HEK293 (cell line): ENCODE measurements around the gene KCNA4.

Experiments
- CTCF ChIA-PET: fragments of 350-600 bp; formaldehyde crosslinking; extraction: SDS; loops from one replicate; lab custom pipeline; 2021; ENCODE audit warnings: antibody characterized with exemption; lab: Yijun Ruan, JAX
- POLR2A ChIA-PET: fragments of 300-600 bp; formaldehyde crosslinking; extraction: SDS; loops from one replicate; lab custom pipeline; 2020; ENCODE audit warnings: antibody characterized with exemption, inconsistent platforms; lab: Yijun Ruan, JAX
- H3K27ac ChIP-seq: fragments of 200-500 bp; sonication (Bioruptor generic); 2 replicates; pipeline ENCODE4 v1.5.1; 2014; ENCODE audit warnings: low read depth, low read length, control low read depth, inconsistent platforms; ENCODE audit errors: extremely low read depth
- H3K36me3 ChIP-seq, 2 experiments: fragments of 200-500 bp in 1 of 2; sonication (Bioruptor generic) in 1 of 2; 1 replicate in 1 of 2; 2 replicates in 1 of 2; pipeline ENCODE4 v1.5.1; 2014 to 2017; ENCODE audit warnings: inconsistent platforms in 2 of 2, low read length in 2 of 2; ENCODE audit not compliant: control insufficient read depth in 2 of 2, insufficient read depth in 1 of 2
- H3K4me1 ChIP-seq: fragments of 200-500 bp; sonication (Bioruptor generic); 2 replicates; pipeline ENCODE4 v1.5.1; 2014; ENCODE audit warnings: mild to moderate bottlenecking, low read length, inconsistent platforms; ENCODE audit not compliant: control insufficient read depth, insufficient read depth
- H3K4me3 ChIP-seq: 2 replicates; pipeline ENCODE4 v1.5.1; 2011; ENCODE audit warnings: low read depth, mild to moderate bottlenecking, control low read depth, low read length, moderate library complexity
- H3K9me3 ChIP-seq: fragments of 200-500 bp; sonication (Bioruptor generic); 2 replicates; pipeline ENCODE4 v1.5.1; 2014; ENCODE audit warnings: low read depth, low read length, inconsistent platforms; ENCODE audit not compliant: control insufficient read depth, insufficient read depth
- KLF9 ChIP-seq: fragments of 450-650 bp; formaldehyde crosslinking; IDR thresholded peaks from 2 replicates; pipeline ENCODE4 v1.5.1; 2016; ENCODE audit warnings: missing biosample characterization, missing genetic modification characterization, low read depth
- OSR2 ChIP-seq: fragments of 450-650 bp; formaldehyde crosslinking; IDR thresholded peaks from 2 replicates; pipeline ENCODE4 v1.5.1; 2016; ENCODE audit warnings: missing biosample characterization, missing genetic modification characterization
- OVOL3 ChIP-seq: fragments of 450-650 bp; formaldehyde crosslinking; IDR thresholded peaks from 2 replicates; pipeline ENCODE4 v1.5.1; 2016; ENCODE audit warnings: missing biosample characterization, missing genetic modification characterization
- SALL2 ChIP-seq: fragments of 450-650 bp; formaldehyde crosslinking; IDR thresholded peaks from 2 replicates; pipeline ENCODE4 v1.5.0; 2017; ENCODE audit warnings: missing biosample characterization, mild to moderate bottlenecking, missing genetic modification characterization, borderline replicate concordance
- SP3 ChIP-seq: fragments of 450-650 bp; formaldehyde crosslinking; IDR thresholded peaks from 2 replicates; pipeline ENCODE4 v1.5.1; 2016; ENCODE audit warnings: missing biosample characterization, missing genetic modification characterization
- TRIM28 ChIP-seq: IDR thresholded peaks from 2 replicates; pipeline ENCODE4 v1.6.1; 2011; ENCODE audit warnings: low read length, control low read depth, borderline replicate concordance
- ZNF132 ChIP-seq: fragments of 450-650 bp; formaldehyde crosslinking; IDR thresholded peaks from 2 replicates; pipeline ENCODE4 v1.5.1; 2017; ENCODE audit warnings: missing biosample characterization, missing genetic modification characterization, borderline replicate concordance
- ZNF138 ChIP-seq: fragments of 450-650 bp; formaldehyde crosslinking; IDR thresholded peaks from 2 replicates; pipeline ENCODE4 v1.5.1; 2016; ENCODE audit warnings: missing biosample characterization, missing genetic modification characterization, borderline replicate concordance
- ZNF148 ChIP-seq: fragments of 450-650 bp; formaldehyde crosslinking; IDR thresholded peaks from 2 replicates; pipeline ENCODE4 v1.5.0; 2017; ENCODE audit warnings: missing biosample characterization, missing genetic modification characterization, borderline replicate concordance
- ZNF211 ChIP-seq: fragments of 450-650 bp; formaldehyde crosslinking; IDR thresholded peaks from 2 replicates; pipeline ENCODE4 v1.5.1; 2016; ENCODE audit warnings: low read depth, missing biosample characterization, missing genetic modification characterization
- ZNF221 ChIP-seq: fragments of 450-650 bp; formaldehyde crosslinking; IDR thresholded peaks from 2 replicates; pipeline ENCODE4 v1.5.1; 2017; ENCODE audit warnings: missing biosample characterization, missing genetic modification characterization, borderline replicate concordance
- ZNF354C ChIP-seq: fragments of 450-650 bp; formaldehyde crosslinking; IDR thresholded peaks from 2 replicates; pipeline ENCODE4 v1.5.1; 2016; ENCODE audit warnings: missing biosample characterization, missing genetic modification characterization, low read depth, borderline replicate concordance
- ZNF416 ChIP-seq: fragments of 450-650 bp; formaldehyde crosslinking; IDR thresholded peaks from 2 replicates; pipeline ENCODE4 v1.5.1; 2016; ENCODE audit warnings: missing biosample characterization, missing genetic modification characterization
- ZNF449 ChIP-seq: fragments of 450-650 bp; formaldehyde crosslinking; IDR thresholded peaks from 2 replicates; pipeline ENCODE4 v1.5.1; 2017; ENCODE audit warnings: missing biosample characterization, mild to moderate bottlenecking, missing genetic modification characterization, moderate library complexity
- ZNF488 ChIP-seq: fragments of 450-650 bp; formaldehyde crosslinking; IDR thresholded peaks from 2 replicates; pipeline ENCODE4 v1.5.1; 2016; ENCODE audit warnings: missing biosample characterization, missing genetic modification characterization
- ZNF560 ChIP-seq: fragments of 450-650 bp; formaldehyde crosslinking; IDR thresholded peaks from 2 replicates; pipeline ENCODE4 v1.5.1; 2017; ENCODE audit warnings: missing biosample characterization, missing genetic modification characterization, borderline replicate concordance
- ZNF571 ChIP-seq: fragments of 450-650 bp; formaldehyde crosslinking; IDR thresholded peaks from 2 replicates; pipeline ENCODE4 v1.5.0; 2017; ENCODE audit warnings: missing biosample characterization, missing genetic modification characterization
- ZNF585B ChIP-seq: fragments of 450-650 bp; formaldehyde crosslinking; IDR thresholded peaks from 2 replicates; pipeline ENCODE4 v1.5.1; 2016; ENCODE audit warnings: missing biosample characterization, missing genetic modification characterization
- ZNF600 ChIP-seq: fragments of 450-650 bp; formaldehyde crosslinking; IDR thresholded peaks from 2 replicates; pipeline ENCODE4 v1.5.1; 2016; ENCODE audit warnings: missing biosample characterization, missing genetic modification characterization
- ZNF707 ChIP-seq: fragments of 450-650 bp; formaldehyde crosslinking; IDR thresholded peaks from 2 replicates; pipeline ENCODE4 v1.5.1; 2016; ENCODE audit warnings: missing biosample characterization, missing genetic modification characterization
- ZNF776 ChIP-seq: fragments of 450-650 bp; formaldehyde crosslinking; IDR thresholded peaks from 2 replicates; pipeline ENCODE4 v1.5.0; 2017; ENCODE audit warnings: missing biosample characterization, missing genetic modification characterization, borderline replicate concordance
- ZSCAN16 ChIP-seq: fragments of 450-650 bp; formaldehyde crosslinking; IDR thresholded peaks from 2 replicates; pipeline ENCODE4 v1.5.1; 2016; ENCODE audit warnings: missing biosample characterization, missing genetic modification characterization
- ZSCAN23 ChIP-seq: fragments of 450-650 bp; formaldehyde crosslinking; IDR thresholded peaks from 2 replicates; pipeline ENCODE4 v1.5.1; 2016; ENCODE audit warnings: missing biosample characterization, missing genetic modification characterization
- TF ChIP-seq, protein P1 (sequence below): fragments of 450-650 bp; formaldehyde crosslinking; IDR thresholded peaks from 2 replicates; pipeline ENCODE4 v1.5.1; 2016; ENCODE audit warnings: missing biosample characterization, missing genetic modification characterization
- TF ChIP-seq, protein P2 (sequence below): fragments of 450-650 bp; formaldehyde crosslinking; IDR thresholded peaks from 2 replicates; pipeline ENCODE4 v1.5.1; 2016; ENCODE audit warnings: missing biosample characterization, missing genetic modification characterization

KCNA4 gene

DNA sequence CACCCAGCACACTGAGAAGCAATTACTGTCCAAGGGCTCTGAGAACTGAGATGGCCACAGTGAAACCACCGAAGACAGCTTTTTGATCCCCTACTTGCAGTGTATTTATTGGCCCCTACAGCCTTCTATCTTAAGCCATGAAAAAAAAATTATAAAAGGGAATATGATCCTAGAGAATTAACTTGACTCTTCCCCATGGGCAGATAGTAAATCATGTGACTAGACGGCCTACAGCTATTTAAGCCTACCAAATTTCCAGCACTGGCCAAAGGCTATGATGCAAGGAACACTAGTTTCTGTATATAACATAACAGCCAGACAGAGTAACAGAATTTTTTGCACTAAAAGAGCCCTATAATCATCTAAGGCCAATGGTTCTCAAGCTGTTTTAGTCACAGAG, 53.8 kb downstream of the KCNA4 start:
- CTCF ChIA-PET = interaction anchor here (0.6 kb wide), 1 partner anchor 23 kb away, joined by 3 read pairs; no protein-coding TSS in a partner anchor
- no peak overlapping the region for H3K4me3 ChIP-seq
- no peaks in the 10 kb centered on the region for H3K4me1 ChIP-seq
- TF ChIP-seq, protein P1, sequence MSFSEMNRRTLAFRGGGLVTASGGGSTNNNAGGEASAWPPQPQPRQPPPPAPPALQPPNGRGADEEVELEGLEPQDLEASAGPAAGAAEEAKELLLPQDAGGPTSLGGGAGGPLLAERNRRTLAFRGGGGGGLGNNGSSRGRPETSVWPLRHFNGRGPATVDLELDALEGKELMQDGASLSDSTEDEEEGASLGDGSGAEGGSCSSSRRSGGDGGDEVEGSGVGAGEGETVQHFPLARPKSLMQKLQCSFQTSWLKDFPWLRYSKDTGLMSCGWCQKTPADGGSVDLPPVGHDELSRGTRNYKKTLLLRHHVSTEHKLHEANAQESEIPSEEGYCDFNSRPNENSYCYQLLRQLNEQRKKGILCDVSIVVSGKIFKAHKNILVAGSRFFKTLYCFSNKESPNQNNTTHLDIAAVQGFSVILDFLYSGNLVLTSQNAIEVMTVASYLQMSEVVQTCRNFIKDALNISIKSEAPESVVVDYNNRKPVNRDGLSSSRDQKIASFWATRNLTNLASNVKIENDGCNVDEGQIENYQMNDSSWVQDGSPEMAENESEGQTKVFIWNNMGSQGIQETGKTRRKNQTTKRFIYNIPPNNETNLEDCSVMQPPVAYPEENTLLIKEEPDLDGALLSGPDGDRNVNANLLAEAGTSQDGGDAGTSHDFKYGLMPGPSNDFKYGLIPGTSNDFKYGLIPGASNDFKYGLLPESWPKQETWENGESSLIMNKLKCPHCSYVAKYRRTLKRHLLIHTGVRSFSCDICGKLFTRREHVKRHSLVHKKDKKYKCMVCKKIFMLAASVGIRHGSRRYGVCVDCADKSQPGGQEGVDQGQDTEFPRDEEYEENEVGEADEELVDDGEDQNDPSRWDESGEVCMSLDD (tag by site-specific recombination) = no peak
- TF ChIP-seq ZNF560 = no peak
- TF ChIP-seq KLF9 (tag by site-specific recombination) = no peak
- TF ChIP-seq ZSCAN23 = no peak
- no peak for TF ChIP-seq OSR2 (tag by site-specific recombination)
- no peak for TF ChIP-seq ZNF354C
- no peak for TF ChIP-seq ZNF138 (tag by site-specific recombination)
- TF ChIP-seq OVOL3 (tag by site-specific recombination) = no peak
- TF ChIP-seq ZSCAN16 = no peak
- TF ChIP-seq ZNF221 (tag by site-specific recombination) = no peak
- TF ChIP-seq TRIM28 = no peak
- TF ChIP-seq ZNF707 (tag by site-specific recombination) = no peak
- no peak for TF ChIP-seq ZNF132
- TF ChIP-seq ZNF776 (tag by site-specific recombination) = no peak
- TF ChIP-seq, protein P2, sequence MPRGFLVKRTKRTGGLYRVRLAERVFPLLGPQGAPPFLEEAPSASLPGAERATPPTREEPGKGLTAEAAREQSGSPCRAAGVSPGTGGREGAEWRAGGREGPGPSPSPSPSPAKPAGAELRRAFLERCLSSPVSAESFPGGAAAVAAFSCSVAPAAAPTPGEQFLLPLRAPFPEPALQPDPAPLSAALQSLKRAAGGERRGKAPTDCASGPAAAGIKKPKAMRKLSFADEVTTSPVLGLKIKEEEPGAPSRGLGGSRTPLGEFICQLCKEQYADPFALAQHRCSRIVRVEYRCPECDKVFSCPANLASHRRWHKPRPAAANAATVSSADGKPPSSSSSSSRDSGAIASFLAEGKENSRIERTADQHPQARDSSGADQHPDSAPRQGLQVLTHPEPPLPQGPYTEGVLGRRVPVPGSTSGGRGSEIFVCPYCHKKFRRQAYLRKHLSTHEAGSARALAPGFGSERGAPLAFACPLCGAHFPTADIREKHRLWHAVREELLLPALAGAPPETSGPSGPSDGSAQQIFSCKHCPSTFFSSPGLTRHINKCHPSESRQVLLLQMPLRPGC (tag by site-specific recombination) = no peak
- TF ChIP-seq ZNF449 = no peak
- TF ChIP-seq, all 188 proteins: peak for 0
- H3K9me3 ChIP-seq = no peaks in the 10 kb centered on the region
- POLR2A ChIA-PET = no interaction called here
- H3K27ac ChIP-seq = no peak overlapping the region
- no peaks in the 10 kb centered on the region for H3K36me3 ChIP-seq

GRCh38 chr11:29962243-29962642, 54.6 kb downstream of the KCNA4 start:
- Histone ChIP-seq H3K4me3 (no peak overlapping the region), H3K4me1 (no peaks in the 10 kb centered on the region), H3K27ac (no peak overlapping the region), H3K9me3 (no peaks in the 10 kb centered on the region), H3K36me3 (no peaks in the 10 kb centered on the region)
- ChIA-PET POLR2A (no interaction called here), CTCF (interaction anchor here (0.6 kb wide), 1 partner anchor 353 kb away, joined by 4 read pairs; no protein-coding TSS in a partner anchor)
- TF ChIP-seq ZNF571 = no peak
- no peak for TF ChIP-seq SP3
- no peak for TF ChIP-seq ZNF585B
- no peak for TF ChIP-seq ZNF148 (tag by site-specific recombination)
- no peak for TF ChIP-seq SALL2 (tag by site-specific recombination)
- TF ChIP-seq ZNF416 (tag by site-specific recombination) = no peak
- no peak for TF ChIP-seq ZNF211 (tag by site-specific recombination)
- TF ChIP-seq ZNF488 (tag by site-specific recombination) = no peak
- no peak for TF ChIP-seq ZNF600
- TF ChIP-seq, protein P2 (tag by site-specific recombination) = no peak
